Measurements from ENCODE around the gene UTP14A.

UTP14A gene

DNA sequence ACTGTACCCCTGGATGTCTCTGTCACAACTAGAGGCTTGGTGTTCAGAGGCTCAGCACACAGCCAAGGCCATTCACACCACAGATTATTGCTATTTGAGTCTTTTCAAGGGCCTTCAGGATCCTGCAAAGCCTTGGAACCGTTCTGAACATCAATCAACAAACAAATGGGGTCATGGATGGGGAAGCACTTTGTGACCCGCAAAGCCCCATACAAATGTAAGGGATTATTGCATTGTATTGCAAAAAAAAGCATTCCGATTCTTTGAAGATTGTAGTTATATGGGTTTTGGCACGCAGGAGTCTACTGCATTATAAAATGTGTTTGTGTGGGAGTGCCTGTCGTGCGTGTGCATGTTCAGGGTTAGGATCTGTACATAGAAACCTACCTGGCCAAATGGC, 59.2 kb downstream of the UTP14A start:
- H3K4me3 ChIP-seq, result no peak overlapping the region
- TF ChIP-seq, protein P1, sequence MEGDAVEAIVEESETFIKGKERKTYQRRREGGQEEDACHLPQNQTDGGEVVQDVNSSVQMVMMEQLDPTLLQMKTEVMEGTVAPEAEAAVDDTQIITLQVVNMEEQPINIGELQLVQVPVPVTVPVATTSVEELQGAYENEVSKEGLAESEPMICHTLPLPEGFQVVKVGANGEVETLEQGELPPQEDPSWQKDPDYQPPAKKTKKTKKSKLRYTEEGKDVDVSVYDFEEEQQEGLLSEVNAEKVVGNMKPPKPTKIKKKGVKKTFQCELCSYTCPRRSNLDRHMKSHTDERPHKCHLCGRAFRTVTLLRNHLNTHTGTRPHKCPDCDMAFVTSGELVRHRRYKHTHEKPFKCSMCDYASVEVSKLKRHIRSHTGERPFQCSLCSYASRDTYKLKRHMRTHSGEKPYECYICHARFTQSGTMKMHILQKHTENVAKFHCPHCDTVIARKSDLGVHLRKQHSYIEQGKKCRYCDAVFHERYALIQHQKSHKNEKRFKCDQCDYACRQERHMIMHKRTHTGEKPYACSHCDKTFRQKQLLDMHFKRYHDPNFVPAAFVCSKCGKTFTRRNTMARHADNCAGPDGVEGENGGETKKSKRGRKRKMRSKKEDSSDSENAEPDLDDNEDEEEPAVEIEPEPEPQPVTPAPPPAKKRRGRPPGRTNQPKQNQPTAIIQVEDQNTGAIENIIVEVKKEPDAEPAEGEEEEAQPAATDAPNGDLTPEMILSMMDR (IDR thresholded peaks at IDR 0.05), result no peak
- no peak for DNase-seq (ENCODE audit: low spot score)
- no peak overlapping the region for H3K27ac ChIP-seq

DNA sequence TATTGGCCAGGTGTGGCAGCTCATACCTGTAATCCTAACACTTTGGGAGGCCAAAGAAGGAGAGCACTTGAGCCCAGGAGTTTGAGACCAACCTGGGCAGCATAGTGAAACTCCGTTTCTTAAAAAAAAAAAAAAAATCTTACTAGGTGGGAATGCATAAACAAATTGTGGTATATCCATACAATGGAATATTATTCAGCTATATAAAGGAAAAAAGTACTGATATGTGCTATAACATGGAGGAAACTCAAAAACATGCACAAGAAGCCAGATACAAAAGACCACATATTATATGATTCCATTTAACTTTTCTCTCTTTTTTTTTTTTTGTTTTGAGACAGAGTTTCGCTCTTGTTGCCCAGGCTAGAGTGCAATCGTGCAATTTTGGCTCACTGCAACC, 63.0 kb downstream of the UTP14A start:
- no peak for DNase-seq (ENCODE audit: low spot score)
- TF ChIP-seq, protein P1 (IDR thresholded peaks at IDR 0.05), result no peak
- Histone ChIP-seq H3K4me3 (no peak overlapping the region), H3K27ac (no peak overlapping the region)

DNA sequence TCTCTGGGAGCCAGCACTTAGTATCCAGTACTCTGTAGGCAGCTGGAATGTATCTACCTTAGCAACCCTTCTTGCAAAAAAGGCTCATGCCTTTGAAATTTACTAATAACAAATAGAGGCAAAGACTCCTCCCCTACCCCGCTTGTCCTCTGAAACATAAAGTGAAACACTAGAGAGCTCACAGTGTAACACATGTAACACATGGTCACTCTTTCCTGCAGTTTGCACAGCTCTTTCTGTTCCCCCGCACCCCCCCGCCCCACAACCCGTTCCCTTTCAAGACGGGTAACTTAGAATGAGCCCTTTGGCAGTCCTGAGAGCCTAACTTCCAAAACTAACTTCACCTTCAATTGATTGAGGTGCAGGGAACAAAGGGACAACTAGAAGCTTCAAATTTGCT, 70.5 kb downstream of the UTP14A start:
- Histone ChIP-seq H3K27ac (no peak overlapping the region), H3K4me3 (no peak overlapping the region)
- TF ChIP-seq, protein P1 (IDR thresholded peaks at IDR 0.05), result no peak
- no peak for DNase-seq (ENCODE audit: low spot score)

All from coronary artery (tissue), 2 donors.